GM18909 (cell line): ENCODE results near the gene LRRC3C.
A peak's percentile ranks its signal among the peaks of the same experiment; 100 is the strongest.
"Not testable (repeated sequence)": the region's sequence is repeated elsewhere in the genome, so short reads cannot be mapped to it uniquely, and the experiment has no call there.

Experiments used
- ATAC-seq: cut with Tn5 transposase; IDR thresholded peaks from one replicate; pipeline ENCODE4 v1.9.1; 2021; ENCODE audit warnings: mild to moderate bottlenecking; ENCODE audit not compliant: unreplicated experiment, poor library complexity

LRRC3C gene

GRCh38 chr17:39946551-39947330, 19.2 kb downstream of the LRRC3C start:
- ATAC-seq: no peak

- not testable (repeated sequence) for ATAC-seq
Measured at GRCh38 chr17:39948489-39948828, 20.9 kb downstream of the LRRC3C start.

GRCh38 chr17:39949028-39949427, 21.5 kb downstream of the LRRC3C start:
- ATAC-seq: no peak

- ATAC-seq: no peak
Measured at GRCh38 chr17:39950871-39951348, 23.4 kb downstream of the LRRC3C start.

- no peak for ATAC-seq
Measured at GRCh38 chr17:39951924-39952679, 24.6 kb downstream of the LRRC3C start.

GRCh38 chr17:39952680-39953470, 25.3 kb downstream of the LRRC3C start:
- ATAC-seq: peak; percentile 81

GRCh38 chr17:39953471-39953888, 25.9 kb downstream of the LRRC3C start:
- ATAC-seq: no peak

GRCh38 chr17:39954876-39955275, 27.3 kb downstream of the LRRC3C start:
- ATAC-seq: no peak

GRCh38 chr17:39955726-39956225, 28.2 kb downstream of the LRRC3C start:
- ATAC-seq: no peak

GRCh38 chr17:39960524-39961041, 33.1 kb downstream of the LRRC3C start:
- no peak for ATAC-seq

- no peak for ATAC-seq
Measured at GRCh38 chr17:39962642-39963220, 35.2 kb downstream of the LRRC3C start, which contains the start of gene GSDMA. TSS of gene GSDMA (plus strand) at chr17:39963004. CDS start at chr17:39965688, 2,684 bp downstream.

GRCh38 chr17:39963829-39964228, 36.3 kb downstream of the LRRC3C start:
- no peak for ATAC-seq

GRCh38 chr17:39965017-39965699, 37.6 kb downstream of the LRRC3C start:
- ATAC-seq: no peak

- no peak for ATAC-seq
Measured at GRCh38 chr17:39966771-39967170, 39.2 kb downstream of the LRRC3C start.

GRCh38 chr17:39968761-39969160, 41.2 kb downstream of the LRRC3C start:
- ATAC-seq: no peak

- no peak for ATAC-seq
Measured at GRCh38 chr17:39969375-39969774, 41.8 kb downstream of the LRRC3C start.

GRCh38 chr17:39970157-39970692, 42.7 kb downstream of the LRRC3C start:
- ATAC-seq: no peak

GRCh38 chr17:39971076-39971603, 43.6 kb downstream of the LRRC3C start:
- no peak for ATAC-seq

GRCh38 chr17:39972271-39972670, 44.7 kb downstream of the LRRC3C start:
- ATAC-seq: no peak
